Measurements from ENCODE around the gene RBMS3.

The RBMS3 gene

GRCh38 chr3:29850641-29851040 lies 569.8 kb downstream of the RBMS3 start:
- DNase-seq = no peak

DNA sequence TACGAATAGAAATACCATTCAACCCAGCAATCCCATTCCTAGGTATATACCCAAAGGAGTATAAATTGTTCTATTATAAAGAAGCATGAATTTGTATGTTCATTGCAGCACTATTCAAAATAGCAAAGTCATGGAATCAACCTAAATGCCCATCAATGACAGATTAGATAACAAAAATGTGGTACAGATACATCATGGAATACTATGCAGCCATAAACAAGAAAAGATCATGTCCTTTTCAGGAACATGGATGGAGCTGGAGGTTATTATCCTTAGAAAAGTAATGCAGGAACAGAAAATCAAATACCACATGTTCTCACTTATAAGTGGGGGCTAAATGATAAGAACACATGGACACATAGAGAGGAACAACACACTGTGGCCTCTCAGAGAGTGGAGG lies 571.9 kb downstream of the RBMS3 start:
- DNase-seq = no peak

- DNase-seq = no peak
These were observed 573.0 kb downstream of the RBMS3 start for GRCh38 chr3:29853841-29854397.

- DNase-seq = no peak
These were observed 574.0 kb downstream of the RBMS3 start for GRCh38 chr3:29854821-29855220.

- DNase-seq = no peak
These were observed 578.9 kb downstream of the RBMS3 start for GRCh38 chr3:29859726-29860270.

DNA sequence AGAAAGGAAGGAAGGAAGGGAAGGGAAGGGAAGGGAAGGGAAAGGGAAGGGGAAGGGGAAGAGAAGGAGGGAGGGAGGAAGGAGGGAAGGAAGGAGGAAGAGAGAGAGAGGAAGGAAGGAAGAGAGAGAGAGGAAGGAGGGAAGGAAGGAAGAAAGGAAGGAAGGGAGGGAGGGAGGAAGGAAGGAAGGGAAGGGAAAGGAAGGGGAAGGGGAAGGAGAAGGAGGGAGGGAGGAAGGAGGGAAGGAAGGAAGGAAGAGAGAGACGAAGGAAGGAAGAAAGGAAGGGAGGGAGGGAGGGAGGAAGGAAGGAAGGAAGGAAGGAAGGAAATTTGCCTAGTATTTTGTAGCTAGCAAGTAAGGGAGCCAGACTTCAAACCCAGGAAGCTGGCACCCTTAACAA lies 583.9 kb downstream of the RBMS3 start:
- no peak for DNase-seq

- DNase-seq = no peak
These were observed 587.8 kb downstream of the RBMS3 start for GRCh38 chr3:29868543-29869101.

DNA sequence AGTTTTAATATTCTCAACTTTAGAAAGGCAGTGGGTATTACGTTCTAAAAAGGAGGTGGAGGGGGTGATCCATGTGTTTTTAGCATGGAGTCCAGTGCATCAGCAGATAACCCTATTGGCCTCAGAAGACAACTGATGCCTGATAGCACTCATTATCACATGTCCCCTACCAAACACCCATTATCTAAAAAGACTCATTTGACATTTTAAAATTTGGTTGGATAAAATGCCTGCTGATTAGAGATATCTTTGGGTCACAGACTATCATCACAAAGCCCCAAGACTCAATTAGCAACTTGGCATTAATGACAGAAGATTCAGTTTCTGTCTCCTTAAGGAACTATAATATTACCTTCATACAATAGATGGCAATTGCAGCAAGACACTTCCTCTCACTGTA lies 589.3 kb downstream of the RBMS3 start:
- no peak for DNase-seq

- no peak for DNase-seq
These were observed 590.2 kb downstream of the RBMS3 start for GRCh38 chr3:29871087-29871486.

- DNase-seq = no peak
These were observed 599.9 kb downstream of the RBMS3 start for GRCh38 chr3:29880809-29881208.

DNA sequence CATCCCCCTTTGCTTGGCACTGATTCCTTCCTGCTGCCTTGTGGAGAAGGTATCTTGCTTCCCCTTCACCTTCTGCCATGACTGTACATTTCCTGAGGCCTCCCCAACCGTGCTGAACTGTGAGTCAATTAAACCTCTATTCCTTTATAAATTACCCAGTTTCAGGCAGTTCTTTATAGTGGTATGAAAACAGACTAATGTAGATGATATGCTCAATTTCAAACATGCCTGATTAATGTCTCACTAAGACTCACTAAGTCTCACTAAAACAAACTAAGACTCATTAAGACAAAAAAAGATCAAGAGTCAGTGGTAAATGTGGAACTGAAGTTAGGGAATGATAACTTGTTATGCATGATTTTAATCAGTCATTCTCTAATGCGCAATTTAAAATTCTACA lies 606.6 kb downstream of the RBMS3 start:
- no peak for DNase-seq

DNA sequence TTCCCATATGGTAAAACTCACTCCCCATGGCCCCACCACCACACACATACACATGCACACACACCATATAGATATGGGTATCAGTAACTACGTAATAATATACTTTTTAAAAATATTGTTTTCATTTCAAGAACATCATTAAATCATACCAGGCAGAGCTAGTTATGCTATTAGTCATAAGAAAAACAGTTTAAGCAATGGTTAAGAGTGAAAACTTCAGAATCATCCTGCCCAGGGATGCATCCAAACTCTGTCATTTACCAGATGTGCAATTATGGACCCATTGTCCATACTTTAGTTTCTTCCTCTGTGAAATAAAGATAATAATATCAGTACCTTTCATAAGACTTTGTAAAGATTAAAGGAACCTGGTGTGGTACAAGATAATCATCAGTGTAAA lies 608.3 kb downstream of the RBMS3 start:
- no peak for DNase-seq

DNA sequence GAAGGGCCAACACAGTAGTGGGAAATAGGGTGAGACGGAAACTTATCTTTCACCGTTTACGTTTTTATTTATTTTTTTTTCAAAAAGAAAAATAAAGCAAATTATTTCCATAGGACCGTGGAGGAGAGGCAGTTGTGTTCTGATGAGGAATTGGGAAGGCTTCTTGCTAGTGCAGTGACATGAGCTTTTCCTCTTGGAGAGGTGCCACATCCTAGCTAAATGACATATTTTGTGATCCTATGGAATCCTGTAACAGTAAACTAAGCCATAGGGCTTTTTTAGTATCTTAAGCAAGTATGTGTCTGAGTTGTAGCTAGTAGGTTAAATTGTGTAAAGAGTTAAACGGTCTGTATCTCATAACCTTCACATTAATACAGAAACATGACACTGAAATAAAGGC lies 609.9 kb downstream of the RBMS3 start:
- DNase-seq = no peak

- no peak for DNase-seq
These were observed 612.2 kb downstream of the RBMS3 start for GRCh38 chr3:29892976-29893554.

GRCh38 chr3:29896856-29897255 lies 616.0 kb downstream of the RBMS3 start:
- DNase-seq = no peak

GRCh38 chr3:29898171-29898965 lies 617.5 kb downstream of the RBMS3 start:
- DNase-seq = no peak

DNA sequence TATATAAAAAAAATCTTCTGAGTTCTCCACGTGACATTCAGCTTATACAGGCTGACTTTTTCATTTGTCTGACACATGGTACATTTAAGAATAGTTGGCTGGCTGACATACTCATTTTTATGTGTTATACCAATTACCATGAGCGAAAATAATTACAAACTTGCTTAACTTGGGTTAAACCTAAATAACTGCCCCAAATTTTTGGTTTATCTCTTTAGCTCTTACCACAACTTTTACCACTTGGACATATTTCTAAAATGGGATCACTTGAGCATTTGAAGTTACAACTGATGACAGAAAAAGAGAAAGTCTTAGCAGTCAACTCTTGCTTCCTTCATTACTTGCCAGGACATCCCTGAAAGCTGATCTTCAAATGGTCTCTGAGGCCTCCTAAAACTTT lies 618.1 kb downstream of the RBMS3 start:
- no peak for DNase-seq

DNA sequence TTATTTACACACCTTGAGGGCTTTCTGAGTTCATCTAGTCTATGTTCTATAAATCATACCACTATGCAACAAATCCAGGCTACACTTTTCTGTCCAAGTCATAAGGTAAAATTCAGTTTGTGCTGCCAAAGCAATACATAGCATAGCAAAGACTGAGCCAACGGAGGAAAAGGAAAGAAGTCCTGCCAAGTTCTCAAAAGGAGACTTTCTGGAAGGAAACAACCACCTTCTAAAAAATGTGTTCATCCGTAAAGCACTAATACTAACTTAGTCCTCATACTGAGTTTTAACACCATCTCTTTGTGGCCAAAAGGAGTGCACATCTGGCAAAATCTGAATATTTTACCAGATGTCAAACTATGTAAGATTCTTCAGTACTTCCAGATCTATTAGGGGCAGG lies 620.2 kb downstream of the RBMS3 start:
- DNase-seq = no peak

DNA sequence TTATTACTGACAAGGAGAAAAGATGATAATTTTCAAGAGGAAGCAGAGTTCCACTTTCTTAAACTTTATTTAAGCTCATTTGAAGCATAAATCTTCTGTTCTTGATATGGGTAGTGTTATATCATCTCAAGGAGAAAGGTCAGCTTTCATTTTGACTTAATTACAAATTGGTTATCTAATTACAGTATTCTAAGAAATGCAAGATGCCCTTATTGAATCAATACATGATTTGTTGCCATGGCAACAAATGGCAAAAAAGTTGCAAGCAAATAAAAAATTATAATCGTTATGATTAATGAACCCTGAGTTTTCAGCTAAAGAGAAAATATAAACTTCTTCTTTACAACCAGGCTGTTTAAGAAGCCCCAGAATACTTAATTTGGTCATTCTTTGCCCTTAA lies 622.7 kb downstream of the RBMS3 start:
- no peak for DNase-seq

- DNase-seq = no peak
These were observed 626.0 kb downstream of the RBMS3 start for GRCh38 chr3:29906906-29907305.

GRCh38 chr3:29912600-29913288 lies 631.9 kb downstream of the RBMS3 start:
- no peak for DNase-seq

- DNase-seq = no peak
These were observed 634.1 kb downstream of the RBMS3 start for GRCh38 chr3:29914861-29915524.

DNA sequence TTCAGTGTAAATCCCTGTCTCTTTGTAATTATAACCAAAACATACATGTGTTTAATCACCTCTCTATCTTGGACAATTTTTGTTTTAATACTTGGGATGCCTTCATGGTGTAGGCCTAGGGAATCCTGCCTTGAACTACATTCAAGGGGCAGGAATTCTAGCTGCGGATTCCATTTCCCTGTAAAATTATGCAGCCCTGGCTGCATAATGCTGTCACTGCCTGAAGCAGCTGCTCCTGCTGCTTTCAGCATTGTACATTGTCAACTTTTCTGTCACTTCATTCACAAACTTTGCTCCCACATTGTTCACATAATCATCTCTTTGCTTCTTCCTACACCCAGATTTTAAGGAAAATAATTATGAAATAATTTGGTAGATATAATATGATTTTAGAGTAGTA lies 638.7 kb downstream of the RBMS3 start:
- no peak for DNase-seq
